NK-92 treated with Interleukin-12 subunit alpha and Interleukin-12 subunit beta, amount 100 ng/mL, for 24 hours (cell line): ENCODE measurements around the gene ANKRD30A.
"Not testable (repeated sequence)": the region's sequence is repeated elsewhere in the genome, so short reads cannot be mapped to it uniquely, and the experiment has no call there.

Source experiments
- DNase-seq: peaks from one replicate; lab custom pipeline; 2025; lab: John Stamatoyannopoulos, UW

Gene ANKRD30A

GRCh38 chr10:37255837-37256236 is 130.4 kb downstream of the ANKRD30A start:
- DNase-seq, result not testable (repeated sequence)

DNA sequence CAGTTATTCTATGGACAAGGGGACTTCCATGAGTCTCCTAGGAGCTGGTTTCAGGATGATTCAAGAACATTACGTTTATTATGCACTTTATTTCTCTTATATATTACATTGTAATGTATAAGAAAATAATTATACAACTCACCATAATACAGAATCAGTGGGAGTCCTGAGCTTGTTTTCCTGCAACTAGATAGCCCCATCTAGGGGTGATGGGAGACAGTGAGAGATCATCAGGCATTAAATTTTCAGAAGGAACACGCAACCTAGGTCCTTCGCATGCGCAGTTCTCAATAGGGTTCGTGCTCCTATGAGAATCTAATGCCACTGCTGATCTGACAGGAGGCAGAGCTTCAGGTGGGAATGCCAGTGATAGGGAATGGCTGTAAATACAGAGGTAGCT is 137.9 kb downstream of the ANKRD30A start:
- no peak for DNase-seq

GRCh38 chr10:37268266-37268665 is 142.9 kb downstream of the ANKRD30A start:
- no peak for DNase-seq

DNA sequence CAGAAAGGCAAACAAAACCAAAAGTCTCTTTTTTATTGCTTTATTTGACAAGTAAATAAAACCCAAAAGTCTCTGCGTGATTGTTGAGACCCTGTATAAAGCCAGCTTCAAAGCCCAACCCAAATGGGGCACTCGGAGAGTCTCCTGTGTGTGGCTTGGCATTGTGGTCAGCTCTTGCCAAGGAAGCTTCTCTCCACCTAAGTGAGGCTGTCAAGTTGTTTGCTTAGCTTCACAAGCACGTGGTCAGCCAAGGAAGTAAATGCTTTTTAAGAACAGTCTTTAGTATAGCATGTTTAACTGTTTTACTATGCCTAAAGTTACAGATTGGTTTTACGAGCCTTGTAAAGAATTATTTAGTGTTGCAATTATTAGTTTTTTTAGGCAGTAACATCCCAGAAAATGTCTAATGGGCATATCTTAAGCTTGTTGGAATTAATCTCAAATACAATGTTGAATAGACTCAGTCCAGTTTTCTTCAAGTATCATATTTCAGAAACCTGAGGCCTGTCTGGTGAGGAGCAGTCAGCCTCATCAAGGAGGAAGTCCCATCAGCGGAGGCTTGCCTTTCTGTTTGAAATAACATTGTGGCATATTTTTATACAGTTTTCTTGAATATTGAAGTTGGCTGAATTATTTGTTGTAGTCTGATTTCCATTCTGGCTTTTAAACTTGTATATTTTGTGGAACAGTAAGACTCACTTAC is 144.3 kb downstream of the ANKRD30A start:
- no peak for DNase-seq

DNA sequence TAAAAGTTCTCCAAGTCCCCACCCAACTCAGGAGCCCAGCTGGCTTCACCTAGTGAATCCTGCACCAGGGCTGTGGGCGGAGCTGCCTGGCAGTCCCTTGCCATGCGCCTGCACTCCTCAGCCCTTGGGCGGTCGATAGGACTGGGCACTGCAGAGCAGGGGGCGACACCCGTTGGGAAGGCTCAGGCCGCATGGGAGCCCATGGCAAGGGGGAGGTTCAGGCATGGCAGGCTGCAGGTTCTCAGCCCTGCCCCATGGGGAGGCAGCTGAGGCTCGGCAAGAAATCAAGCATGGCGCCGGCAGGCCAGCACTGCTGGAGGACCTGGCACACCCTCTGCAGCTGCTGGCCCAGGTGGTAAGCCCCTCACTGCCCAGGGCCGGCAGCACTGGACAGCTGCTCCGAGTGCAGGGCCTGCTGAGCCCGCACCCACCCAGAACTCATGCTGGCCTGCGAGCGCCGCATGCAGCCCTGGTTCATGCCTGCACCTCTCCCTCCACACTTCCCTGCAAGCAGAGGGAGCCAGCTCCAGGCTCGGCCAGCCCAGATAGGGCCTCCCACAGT is 149.9 kb downstream of the ANKRD30A start:
- no peak for DNase-seq

- no peak for DNase-seq
These were observed 159.7 kb downstream of the ANKRD30A start for GRCh38 chr10:37285063-37285462.

GRCh38 chr10:37289833-37290464 is 164.6 kb downstream of the ANKRD30A start:
- DNase-seq, result no peak

- no peak for DNase-seq
These were observed 175.9 kb downstream of the ANKRD30A start for GRCh38 chr10:37301271-37301670.

GRCh38 chr10:37304036-37304435 is 178.6 kb downstream of the ANKRD30A start:
- no peak for DNase-seq

DNA sequence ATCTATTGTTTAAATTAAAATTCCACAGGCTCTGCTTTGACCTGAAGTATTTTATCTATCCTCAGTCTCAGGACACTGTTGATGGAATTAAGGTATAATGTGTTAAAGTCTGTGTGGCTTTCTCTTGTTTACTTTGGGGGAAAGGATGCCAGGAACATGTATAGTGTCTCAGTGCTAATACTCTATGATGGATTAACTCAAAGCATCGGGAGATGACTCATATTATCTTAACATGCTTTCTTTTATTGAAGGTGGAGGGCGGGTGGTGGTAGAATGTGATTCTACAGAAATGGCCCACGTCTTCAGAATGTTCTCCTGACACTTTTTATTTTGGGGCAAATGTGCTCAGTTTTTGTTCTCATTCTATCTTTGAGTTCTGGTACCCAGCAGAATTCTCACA is 189.0 kb downstream of the ANKRD30A start:
- no peak for DNase-seq

- DNase-seq, result no peak
These were observed 189.5 kb downstream of the ANKRD30A start for GRCh38 chr10:37314862-37315261.

DNA sequence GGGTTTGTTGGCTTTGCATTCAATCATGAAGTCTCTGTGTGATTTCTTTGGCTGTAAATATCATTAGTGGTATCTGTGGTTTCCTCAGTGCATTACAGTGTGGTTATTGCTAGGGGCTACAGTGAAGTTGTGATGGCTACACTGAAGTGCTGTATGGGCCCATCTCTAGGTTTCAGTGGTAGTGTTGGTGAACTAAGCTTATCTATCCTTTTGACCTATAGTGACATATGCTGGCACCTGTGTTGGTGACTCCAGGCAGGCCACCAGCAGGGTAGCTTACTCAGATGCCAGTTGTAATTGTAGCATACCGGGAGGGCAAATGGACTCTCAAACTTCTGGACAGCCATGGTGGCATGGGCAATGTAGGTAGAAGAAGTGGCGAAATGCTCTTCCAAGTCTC is 219.0 kb downstream of the ANKRD30A start:
- no peak for DNase-seq

GRCh38 chr10:37379991-37380390 is 254.6 kb downstream of the ANKRD30A start:
- DNase-seq, result no peak

- no peak for DNase-seq
These were observed 255.9 kb downstream of the ANKRD30A start for GRCh38 chr10:37381271-37381670.

GRCh38 chr10:37384923-37385322 is 259.5 kb downstream of the ANKRD30A start:
- DNase-seq, result no peak

- DNase-seq, result no peak
These were observed 265.5 kb downstream of the ANKRD30A start for GRCh38 chr10:37390926-37391325.

DNA sequence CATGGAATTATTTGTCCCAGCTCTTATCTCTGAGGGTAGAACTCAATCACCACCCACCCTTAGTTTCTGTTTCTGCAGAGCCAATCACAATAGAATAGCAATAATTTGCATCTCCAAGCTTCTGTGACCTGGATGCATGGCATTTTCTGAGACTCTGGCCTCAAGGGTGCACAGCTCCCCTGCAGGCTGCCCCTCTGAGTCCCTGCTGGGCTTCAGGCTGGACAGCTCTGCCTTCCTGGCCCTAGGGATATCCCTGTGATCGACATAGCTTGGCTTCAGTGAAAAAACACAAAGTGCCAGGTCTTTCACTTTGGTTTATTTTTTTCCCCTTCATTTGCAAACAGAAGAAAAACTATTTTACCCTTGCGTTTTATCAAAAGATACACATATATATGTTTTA is 275.4 kb downstream of the ANKRD30A start:
- not testable (repeated sequence) for DNase-seq

GRCh38 chr10:37401225-37401624 is 275.8 kb downstream of the ANKRD30A start:
- no peak for DNase-seq

DNA sequence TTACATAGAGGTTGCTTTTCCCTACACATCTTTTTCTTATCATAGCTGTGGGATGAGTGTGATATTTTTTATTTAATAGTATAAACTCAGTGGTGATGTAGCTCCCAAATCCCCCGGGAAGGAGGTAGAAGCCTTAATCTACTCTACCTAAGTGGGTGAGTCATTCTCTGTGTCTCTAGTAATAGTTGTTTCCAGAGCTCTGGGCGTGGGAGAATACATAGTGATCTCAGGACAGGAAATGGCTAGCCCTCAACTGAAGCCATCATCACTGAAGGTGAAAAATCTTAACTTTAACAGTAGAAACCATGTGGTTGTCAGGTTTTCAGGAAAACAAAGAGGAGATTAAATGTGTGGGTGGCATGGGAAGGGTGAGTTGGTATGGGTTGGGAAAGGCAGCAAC is 278.4 kb downstream of the ANKRD30A start:
- DNase-seq, result no peak
